HCT116 (cell line): ENCODE measurements around the gene C20orf204. TPM values are rescaled to one million over a fixed set of nuclear protein-coding genes. Genes with fewer than 3 reads are reported as not detected.

Source experiments
- ATAC-seq: fragments of 200-7000 bp; cut with Tn5 transposase; 2 replicates; pipeline ENCODE4 v1.9.1; 2020; ENCODE audit warnings: mild to moderate bottlenecking, moderate library complexity
- BruUV-seq: library from RNA; stranded (reverse); fragments of 400-500 nt; replicated peaks from 2 replicates; lab custom pipeline; 2021; lab: Mats Ljungman, UMichigan
- CTCF ChIA-PET: fragments of 300-600 bp; sonication (Branson Sonifier 250); formaldehyde crosslinking; loops from one replicate; lab custom pipeline; 2021; ENCODE audit warnings: antibody characterized with exemption; lab: Charles Lee
- POLR2A ChIA-PET: fragments of 300-600, 350-600 bp; sonication (Branson Sonifier 250); formaldehyde crosslinking; loops from one replicate; lab custom pipeline; 2021; ENCODE audit warnings: antibody characterized with exemption; lab: Charles Lee
- RAD21 ChIA-PET, 2 experiments: fragments of 300-600 bp; sonication (Branson Sonifier 250); formaldehyde crosslinking; loops; one replicate each; lab custom pipeline; 2023; ENCODE audit warnings: low total read pairs in 2 of 2; ENCODE audit not compliant: uncharacterized antibody in 2 of 2, unreplicated experiment in 2 of 2, low non-redundant PET in 1 of 2; lab: Charles Lee
- DNase-seq: peaks from one replicate; pipeline ENCODE4 v3.0.0-alpha.2; 2010; ENCODE audit warnings: low read depth, low spot score
- H2AFZ ChIP-seq: fragments of 200-600 bp; shearing (Covaris generic), sonication (generic); 2 replicates; pipeline ENCODE4 v1.6.1; 2017; ENCODE audit warnings: low read depth, mixed run types, mixed read lengths, antibody characterized with exemption, low read length; ENCODE audit not compliant: poor library complexity, severe bottlenecking
- H3K27ac ChIP-seq: 2 replicates; pipeline ENCODE4 v1.5.1; 2012; ENCODE audit warnings: low read depth, low read length
- H3K27me3 ChIP-seq: fragments of 200-600 bp; sonication (generic); 2 replicates; pipeline ENCODE4 v1.6.1; 2016; ENCODE audit warnings: mixed run types, low read length, mixed read lengths; ENCODE audit not compliant: insufficient read depth
- H3K36me3 ChIP-seq, 2 experiments: fragments of 200-500 bp in 1 of 2; fragments of 200-600 bp in 1 of 2; sonication (Bioruptor generic) in 1 of 2; sonication (generic) in 1 of 2; 2 replicates each; pipeline versions ENCODE4 v1.5.1 to v1.6.1; 2014 to 2016; ENCODE audit warnings: low read length in 2 of 2, inconsistent platforms in 1 of 2, mixed read lengths in 1 of 2, mixed run types in 1 of 2; ENCODE audit not compliant: insufficient read depth in 2 of 2, control insufficient read depth in 1 of 2
- H3K4me1 ChIP-seq, 2 experiments: fragments of 200-600 bp in 1 of 2; sonication (generic) in 1 of 2; 2 replicates each; pipeline versions ENCODE4 v1.5.1 to v1.6.1; 2012 to 2017; ENCODE audit warnings: low read length in 2 of 2, inconsistent platforms in 1 of 2, mild to moderate bottlenecking in 1 of 2, mixed read lengths in 1 of 2, mixed run types in 1 of 2, moderate library complexity in 1 of 2; ENCODE audit not compliant: insufficient read depth in 2 of 2, control insufficient read depth in 1 of 2
- H3K4me2 ChIP-seq: fragments of 200-600 bp; sonication (generic); 2 replicates; pipeline ENCODE4 v1.6.1; 2017; ENCODE audit warnings: mixed run types, low read length, mixed read lengths
- H3K4me3 ChIP-seq, 2 experiments: fragments of 200-600 bp in 1 of 2; sonication (generic) in 1 of 2; replicated peaks in 1 of 2; 2 replicates each; pipeline ENCODE4 v1.5.1; 2011 to 2016; ENCODE audit warnings: low read length in 2 of 2, control low read depth in 1 of 2, low read depth in 1 of 2, mild to moderate bottlenecking in 1 of 2, mixed read lengths in 1 of 2, mixed run types in 1 of 2
- H3K79me2 ChIP-seq: fragments of 200-600 bp; sonication (generic); 2 replicates; pipeline ENCODE4 v1.6.1; 2017; ENCODE audit warnings: mild to moderate bottlenecking, mixed run types, low read length, moderate library complexity, mixed read lengths; ENCODE audit not compliant: insufficient read depth
- H3K9ac ChIP-seq: fragments of 200-600 bp; sonication (generic); 2 replicates; pipeline ENCODE4 v1.6.1; 2016; ENCODE audit warnings: low read length, mixed read lengths
- H3K9me2 ChIP-seq: fragments of 200-600 bp; sonication (generic), shearing (Covaris generic); 2 replicates; pipeline ENCODE4 v1.6.1; 2017; ENCODE audit warnings: mixed run types, mild to moderate bottlenecking, moderate library complexity; ENCODE audit not compliant: insufficient read depth
- H3K9me3 ChIP-seq, 2 experiments: fragments of 200-500 bp in 1 of 2; fragments of 200-600 bp in 1 of 2; sonication (Bioruptor generic) in 1 of 2; sonication (generic) in 1 of 2; 2 replicates each; pipeline ENCODE4 v1.6.1; 2014 to 2017; ENCODE audit warnings: low read length in 2 of 2, mixed read lengths in 2 of 2, inconsistent platforms in 1 of 2, low read depth in 1 of 2, mild to moderate bottlenecking in 1 of 2, mixed run types in 1 of 2, moderate library complexity in 1 of 2; ENCODE audit not compliant: control insufficient read depth in 1 of 2, insufficient read depth in 1 of 2
- H4K20me1 ChIP-seq: fragments of 200-600 bp; sonication (generic), shearing (Covaris generic); 2 replicates; pipeline ENCODE4 v1.6.1; 2017; ENCODE audit warnings: mixed run types, mild to moderate bottlenecking, moderate library complexity; ENCODE audit not compliant: insufficient read depth
- ELF1 ChIP-seq: IDR thresholded peaks from 2 replicates; pipeline ENCODE4 v1.6.1; 2012; ENCODE audit warnings: low read depth, borderline replicate concordance
- EZH2 ChIP-seq: fragments of 200-600 bp; sonication (generic); IDR thresholded peaks from 2 replicates; pipeline ENCODE4 v1.6.1; 2017; ENCODE audit warnings: antibody characterized with exemption, mixed run types
- EZH2phosphoT487 ChIP-seq: fragments of 200-600 bp; IDR thresholded peaks from 2 replicates; pipeline ENCODE4 v1.6.1; 2018; ENCODE audit warnings: antibody characterized with exemption, borderline replicate concordance
- FOSL1 ChIP-seq: IDR thresholded peaks from 2 replicates; pipeline ENCODE4 v1.6.1; 2012; ENCODE audit warnings: low read depth
- JUND ChIP-seq: IDR thresholded peaks from 2 replicates; pipeline ENCODE4 v1.6.1; 2012
- POLR2AphosphoS5 ChIP-seq: IDR thresholded peaks from 2 replicates; pipeline ENCODE4 v1.6.1; 2011; ENCODE audit warnings: mild to moderate bottlenecking, low read depth, low read length, moderate library complexity
- SIN3A ChIP-seq: IDR thresholded peaks from 2 replicates; pipeline ENCODE4 v1.6.1; 2012; ENCODE audit warnings: low read depth
- SRF ChIP-seq: IDR thresholded peaks from 2 replicates; pipeline ENCODE4 v1.6.1; 2012; ENCODE audit warnings: low read depth
- YY1 ChIP-seq: IDR thresholded peaks from 2 replicates; pipeline ENCODE4 v1.6.1; 2011; ENCODE audit warnings: low read length, low read depth, moderate library complexity, mild to moderate bottlenecking; ENCODE audit not compliant: insufficient replicate concordance; ENCODE audit errors: extremely low read depth
- ZFX ChIP-seq: fragments of 450-650 bp; IDR thresholded peaks from 2 replicates; pipeline ENCODE4 v1.6.1; 2017
- ZNF274 ChIP-seq: fragments of 200-500 bp; sonication (Bioruptor generic); IDR thresholded peaks from 2 replicates; pipeline ENCODE4 v1.6.1; 2014; ENCODE audit warnings: mild to moderate bottlenecking, low read depth, low read length, inconsistent platforms
- intact Hi-C: fragments of 100-400 bp; cut with micrococcal nuclease; formaldehyde crosslinking; loops from 2 replicates; pipeline ENCODE4 v1.10.0; 2022
- total RNA-seq: library from RNA; stranded (reverse); gene quantifications from one replicate; pipeline ENCODE4 v1.2.1, GENCODE V29; 2021; ENCODE audit not compliant: unreplicated experiment
- TF ChIP-seq, protein P1 (sequence below), 3 experiments: fragments of 200-600 bp in 1 of 3; sonication (generic) in 1 of 3; IDR thresholded peaks in 2 of 3; conservative IDR thresholded peaks in 1 of 3; 2 replicates each; pipeline ENCODE4 v1.5.1; 2012 to 2017; ENCODE audit warnings: low read depth in 2 of 3, low read length in 2 of 3, antibody characterized with exemption in 1 of 3, borderline replicate concordance in 1 of 3, control low read depth in 1 of 3, mild to moderate bottlenecking in 1 of 3, mixed read lengths in 1 of 3, mixed run types in 1 of 3, moderate library complexity in 1 of 3; ENCODE audit not compliant: insufficient read depth in 1 of 3
- TF ChIP-seq, protein P2 (sequence below): IDR thresholded peaks from 2 replicates; pipeline ENCODE4 v1.6.1; 2011; ENCODE audit warnings: mild to moderate bottlenecking, low read length, moderate library complexity; ENCODE audit not compliant: insufficient replicate concordance; ENCODE audit errors: extremely low read depth
- TF ChIP-seq, protein P3 (sequence below): IDR thresholded peaks from 2 replicates; pipeline ENCODE4 v1.6.1; 2012
- TF ChIP-seq, protein P4 (sequence below): IDR thresholded peaks from 2 replicates; pipeline ENCODE4 v1.6.1; 2012
- TF ChIP-seq, protein P5 (sequence below): IDR thresholded peaks from 2 replicates; pipeline ENCODE4 v1.6.1; 2012; ENCODE audit warnings: low read depth

The C20orf204 gene
- total RNA-seq, 1 experiment from 2014 or later, result 2.5 TPM

DNA sequence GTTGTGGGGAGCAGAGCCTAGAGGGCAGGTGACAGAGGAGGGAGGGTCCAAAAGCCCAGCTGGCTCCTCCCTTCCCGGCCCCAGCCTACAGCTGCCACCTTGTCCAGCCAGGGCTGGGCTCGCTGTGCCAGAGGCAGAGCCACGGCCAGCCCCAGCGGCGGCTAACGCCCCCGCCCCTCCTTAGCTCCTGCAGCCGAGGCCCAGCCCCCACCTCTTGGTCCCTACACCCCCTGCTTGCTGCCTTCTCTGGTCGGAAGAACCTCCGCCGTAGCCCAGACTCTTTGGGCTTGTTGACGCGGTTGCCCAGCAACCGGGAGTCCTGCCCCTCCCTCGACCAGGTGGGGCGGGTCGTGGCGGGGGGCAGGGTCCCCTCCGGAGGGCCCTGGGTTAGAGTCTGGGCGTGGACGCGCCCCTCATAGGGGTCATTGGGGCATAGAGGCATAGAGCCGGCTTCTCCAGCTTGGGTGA lies 48.7 kb downstream of the C20orf204 start:
- Histone ChIP-seq H3K9me2 (no peaks in the 10 kb centered on the region), H3K27ac (no peak overlapping the region), H3K79me2 (no peaks in the 10 kb centered on the region), H4K20me1 (no peaks in the 10 kb centered on the region), H3K4me1 (peaks cover 5 to 7% of the 10 kb centered on the region in 2 experiments; a peak in 2 of 4 replicates), H3K9ac (no peak overlapping the region), H2AFZ (no peak overlapping the region), H3K36me3 (no peaks in the 10 kb centered on the region), H3K4me2 (no peak overlapping the region), H3K27me3 (no peaks in the 10 kb centered on the region), H3K9me3 (peaks cover 6% of the 10 kb centered on the region in 2 experiments; a peak in 2 of 4 replicates), H3K4me3 (no peak overlapping the region)
- intact Hi-C loops, result no loop called here
- RAD21 ChIA-PET, result no interaction called here
- ATAC-seq (no peak), DNase-seq (no peak)
- CTCF ChIA-PET, result interaction anchor here (1.6 kb wide), 1 partner anchor 15 kb away, joined by 3 read pairs; no protein-coding TSS in a partner anchor
- POLR2A ChIA-PET, result no interaction called here
- BruUV-seq, result no TSS peak
- TF ChIP-seq, protein P1, sequence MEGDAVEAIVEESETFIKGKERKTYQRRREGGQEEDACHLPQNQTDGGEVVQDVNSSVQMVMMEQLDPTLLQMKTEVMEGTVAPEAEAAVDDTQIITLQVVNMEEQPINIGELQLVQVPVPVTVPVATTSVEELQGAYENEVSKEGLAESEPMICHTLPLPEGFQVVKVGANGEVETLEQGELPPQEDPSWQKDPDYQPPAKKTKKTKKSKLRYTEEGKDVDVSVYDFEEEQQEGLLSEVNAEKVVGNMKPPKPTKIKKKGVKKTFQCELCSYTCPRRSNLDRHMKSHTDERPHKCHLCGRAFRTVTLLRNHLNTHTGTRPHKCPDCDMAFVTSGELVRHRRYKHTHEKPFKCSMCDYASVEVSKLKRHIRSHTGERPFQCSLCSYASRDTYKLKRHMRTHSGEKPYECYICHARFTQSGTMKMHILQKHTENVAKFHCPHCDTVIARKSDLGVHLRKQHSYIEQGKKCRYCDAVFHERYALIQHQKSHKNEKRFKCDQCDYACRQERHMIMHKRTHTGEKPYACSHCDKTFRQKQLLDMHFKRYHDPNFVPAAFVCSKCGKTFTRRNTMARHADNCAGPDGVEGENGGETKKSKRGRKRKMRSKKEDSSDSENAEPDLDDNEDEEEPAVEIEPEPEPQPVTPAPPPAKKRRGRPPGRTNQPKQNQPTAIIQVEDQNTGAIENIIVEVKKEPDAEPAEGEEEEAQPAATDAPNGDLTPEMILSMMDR (IDR thresholded peaks at IDR 0.05 in 2 of 3, conservative IDR thresholded peaks at IDR 0.05 in 1 of 3; ENCODE audit: borderline replicate concordance in 1 of 3, insufficient read depth in 1 of 3, low read depth in 2 of 3, low read length in 2 of 3), result no peak
- TF ChIP-seq SIN3A (no peak), ZNF274 (no peak), POLR2AphosphoS5 (no peak), JUND (no peak), EZH2phosphoT487 (no peak), FOSL1 (no peak), ELF1 (no peak), EZH2 (no peak), ZFX (no peak), SRF (no peak), YY1 (no peak)
- TF ChIP-seq, protein P2, sequence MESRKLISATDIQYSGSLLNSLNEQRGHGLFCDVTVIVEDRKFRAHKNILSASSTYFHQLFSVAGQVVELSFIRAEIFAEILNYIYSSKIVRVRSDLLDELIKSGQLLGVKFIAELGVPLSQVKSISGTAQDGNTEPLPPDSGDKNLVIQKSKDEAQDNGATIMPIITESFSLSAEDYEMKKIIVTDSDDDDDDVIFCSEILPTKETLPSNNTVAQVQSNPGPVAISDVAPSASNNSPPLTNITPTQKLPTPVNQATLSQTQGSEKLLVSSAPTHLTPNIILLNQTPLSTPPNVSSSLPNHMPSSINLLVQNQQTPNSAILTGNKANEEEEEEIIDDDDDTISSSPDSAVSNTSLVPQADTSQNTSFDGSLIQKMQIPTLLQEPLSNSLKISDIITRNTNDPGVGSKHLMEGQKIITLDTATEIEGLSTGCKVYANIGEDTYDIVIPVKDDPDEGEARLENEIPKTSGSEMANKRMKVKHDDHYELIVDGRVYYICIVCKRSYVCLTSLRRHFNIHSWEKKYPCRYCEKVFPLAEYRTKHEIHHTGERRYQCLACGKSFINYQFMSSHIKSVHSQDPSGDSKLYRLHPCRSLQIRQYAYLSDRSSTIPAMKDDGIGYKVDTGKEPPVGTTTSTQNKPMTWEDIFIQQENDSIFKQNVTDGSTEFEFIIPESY, result no peak
- TF ChIP-seq, protein P3, sequence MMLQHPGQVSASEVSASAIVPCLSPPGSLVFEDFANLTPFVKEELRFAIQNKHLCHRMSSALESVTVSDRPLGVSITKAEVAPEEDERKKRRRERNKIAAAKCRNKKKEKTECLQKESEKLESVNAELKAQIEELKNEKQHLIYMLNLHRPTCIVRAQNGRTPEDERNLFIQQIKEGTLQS, result no peak
- TF ChIP-seq, protein P4, sequence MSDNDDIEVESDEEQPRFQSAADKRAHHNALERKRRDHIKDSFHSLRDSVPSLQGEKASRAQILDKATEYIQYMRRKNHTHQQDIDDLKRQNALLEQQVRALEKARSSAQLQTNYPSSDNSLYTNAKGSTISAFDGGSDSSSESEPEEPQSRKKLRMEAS, result no peak
- TF ChIP-seq, protein P5, sequence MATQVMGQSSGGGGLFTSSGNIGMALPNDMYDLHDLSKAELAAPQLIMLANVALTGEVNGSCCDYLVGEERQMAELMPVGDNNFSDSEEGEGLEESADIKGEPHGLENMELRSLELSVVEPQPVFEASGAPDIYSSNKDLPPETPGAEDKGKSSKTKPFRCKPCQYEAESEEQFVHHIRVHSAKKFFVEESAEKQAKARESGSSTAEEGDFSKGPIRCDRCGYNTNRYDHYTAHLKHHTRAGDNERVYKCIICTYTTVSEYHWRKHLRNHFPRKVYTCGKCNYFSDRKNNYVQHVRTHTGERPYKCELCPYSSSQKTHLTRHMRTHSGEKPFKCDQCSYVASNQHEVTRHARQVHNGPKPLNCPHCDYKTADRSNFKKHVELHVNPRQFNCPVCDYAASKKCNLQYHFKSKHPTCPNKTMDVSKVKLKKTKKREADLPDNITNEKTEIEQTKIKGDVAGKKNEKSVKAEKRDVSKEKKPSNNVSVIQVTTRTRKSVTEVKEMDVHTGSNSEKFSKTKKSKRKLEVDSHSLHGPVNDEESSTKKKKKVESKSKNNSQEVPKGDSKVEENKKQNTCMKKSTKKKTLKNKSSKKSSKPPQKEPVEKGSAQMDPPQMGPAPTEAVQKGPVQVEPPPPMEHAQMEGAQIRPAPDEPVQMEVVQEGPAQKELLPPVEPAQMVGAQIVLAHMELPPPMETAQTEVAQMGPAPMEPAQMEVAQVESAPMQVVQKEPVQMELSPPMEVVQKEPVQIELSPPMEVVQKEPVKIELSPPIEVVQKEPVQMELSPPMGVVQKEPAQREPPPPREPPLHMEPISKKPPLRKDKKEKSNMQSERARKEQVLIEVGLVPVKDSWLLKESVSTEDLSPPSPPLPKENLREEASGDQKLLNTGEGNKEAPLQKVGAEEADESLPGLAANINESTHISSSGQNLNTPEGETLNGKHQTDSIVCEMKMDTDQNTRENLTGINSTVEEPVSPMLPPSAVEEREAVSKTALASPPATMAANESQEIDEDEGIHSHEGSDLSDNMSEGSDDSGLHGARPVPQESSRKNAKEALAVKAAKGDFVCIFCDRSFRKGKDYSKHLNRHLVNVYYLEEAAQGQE, result no peak
